Prostate gland (tissue), 2 donors: ENCODE data around the gene CAMKMT. TPM values are rescaled to one million over a fixed set of nuclear protein-coding genes. Genes with fewer than 3 reads are reported as not detected.

Experiments used
- DNase-seq: peaks from one replicate; pipeline ENCODE4 v3.0.0-alpha.2; 2019; ENCODE audit warnings: low spot score
- H3K27ac ChIP-seq, 2 donors: fragments of 200-600 bp; sonication (generic); 2 replicates each; pipeline ENCODE4 v1.5.1; 2017 to 2019
- H3K27me3 ChIP-seq: fragments of 200-600 bp; sonication (generic); replicated peaks from 2 replicates; pipeline ENCODE4 v1.5.1; 2019; ENCODE audit not compliant: insufficient read depth
- H3K36me3 ChIP-seq, 2 donors: fragments of 200-600 bp; sonication (generic); 1 replicate in 1 of 2; 2 replicates in 1 of 2; pipeline versions ENCODE4 v1.5.1 to v1.8.1; 2017 to 2019
- H3K4me1 ChIP-seq: fragments of 200-600 bp; sonication (generic); replicated peaks from 2 replicates; pipeline ENCODE4 v1.5.1; 2019
- H3K4me3 ChIP-seq, 2 donors: fragments of 200-600 bp; sonication (generic); 2 replicates each; pipeline ENCODE4 v1.5.1; 2017 to 2019
- H3K9me3 ChIP-seq: fragments of 200-600 bp; sonication (generic); 2 replicates; pipeline ENCODE4 v1.5.1; 2017
- CTCF ChIP-seq, 4 experiments: fragments of 200-600 bp in 2 of 4; fragments of 450-650 bp in 2 of 4; sonication (generic) in 2 of 4; IDR thresholded peaks; 1 replicate in 3 of 4; 2 replicates in 1 of 4; pipeline ENCODE4 v1.5.1; 2016 to 2019; ENCODE audit warnings: antibody characterized with exemption in 4 of 4, mild to moderate bottlenecking in 2 of 4, moderate library complexity in 2 of 4
- POLR2A ChIP-seq: fragments of 450-650 bp; IDR thresholded peaks from one replicate; pipeline ENCODE4 v1.6.1; 2016; ENCODE audit warnings: antibody characterized with exemption, mild to moderate bottlenecking
- POLR2AphosphoS5 ChIP-seq: sonication (generic); formaldehyde crosslinking; IDR thresholded peaks from one replicate; pipeline ENCODE4 v1.6.1; 2017; ENCODE audit warnings: antibody characterized with exemption
- WGBS: methylation state at CpG from one replicate; pipeline ENCODE4 v1.1.5; 2018; 5-methylcytosine and 5-hydroxymethylcytosine counted together
- intact Hi-C: fragments of 100-400 bp; cut with DNase I; formaldehyde crosslinking; loops from one replicate; pipeline ENCODE4 v1.14.2; 2022
- total RNA-seq, 2 donors: library from RNA; depleted of rRNA; stranded (reverse); fragments of >200 nt; gene quantifications; one replicate each; pipeline ENCODE4 v1.1.0, GENCODE V29; 2016

CAMKMT gene
- total RNA-seq, 2 donors from 2014 or later = 5.4 to 7.6 TPM

GRCh38 chr2:44805401-44806235 is 443.9 kb downstream of the CAMKMT start:
- no peaks in the 10 kb centered on the region for H3K9me3 ChIP-seq
- peaks cover 32% of the 10 kb centered on the region for H3K27me3 ChIP-seq
- TF ChIP-seq CTCF (IDR thresholded peaks at IDR 0.05) (no peak), POLR2AphosphoS5 (no peak), POLR2A (no peak)
- H3K36me3 ChIP-seq = no peaks in the 10 kb centered on the region
- intact Hi-C loops = no loop called here
- 13% methylated on average over 16 of the region's 16 CpGs for WGBS
- DNase-seq = no peak
- no peaks in the 10 kb centered on the region for H3K4me1 ChIP-seq
- no peak overlapping the region for H3K27ac ChIP-seq
- H3K4me3 ChIP-seq = no peak overlapping the region

GRCh38 chr2:44807201-44808025 is 445.7 kb downstream of the CAMKMT start:
- 14% methylated on average over 14 of the region's 14 CpGs for WGBS
- Histone ChIP-seq H3K27ac (no peak overlapping the region), H3K27me3 (peaks cover 17% of the 10 kb centered on the region), H3K36me3 (no peaks in the 10 kb centered on the region), H3K4me3 (no peak overlapping the region), H3K4me1 (no peaks in the 10 kb centered on the region), H3K9me3 (no peaks in the 10 kb centered on the region)
- intact Hi-C loops = no loop called here
- no peak for DNase-seq
- TF ChIP-seq POLR2A = no peak
- TF ChIP-seq CTCF (IDR thresholded peaks at IDR 0.05) = no peak
- no peak for TF ChIP-seq POLR2AphosphoS5

GRCh38 chr2:44810892-44811530 is 449.3 kb downstream of the CAMKMT start:
- Histone ChIP-seq H3K36me3 (no peaks in the 10 kb centered on the region), H3K9me3 (no peaks in the 10 kb centered on the region), H3K4me3 (no peak overlapping the region), H3K27ac (no peak overlapping the region), H3K4me1 (no peaks in the 10 kb centered on the region), H3K27me3 (peaks cover 7% of the 10 kb centered on the region)
- no peak for DNase-seq
- intact Hi-C loops = no loop called here
- 88% methylated on average over 22 of the region's 22 CpGs for WGBS
- TF ChIP-seq POLR2AphosphoS5 (no peak), CTCF (IDR thresholded peaks at IDR 0.05) (no peak), POLR2A (no peak)

GRCh38 chr2:44813165-44813564 is 451.4 kb downstream of the CAMKMT start:
- no peaks in the 10 kb centered on the region for H3K9me3 ChIP-seq
- H3K36me3 ChIP-seq = no peaks in the 10 kb centered on the region
- H3K27me3 ChIP-seq = no peaks in the 10 kb centered on the region
- no peak overlapping the region for H3K27ac ChIP-seq
- no peak for DNase-seq
- no peaks in the 10 kb centered on the region for H3K4me1 ChIP-seq
- no peak for TF ChIP-seq POLR2AphosphoS5
- H3K4me3 ChIP-seq = no peak overlapping the region
- WGBS = 68% methylated on average over 2 of the region's 2 CpGs
- intact Hi-C loops = no loop called here

GRCh38 chr2:44813658-44814057 is 451.9 kb downstream of the CAMKMT start:
- TF ChIP-seq POLR2A = no peak
- no peak for TF ChIP-seq POLR2AphosphoS5
- no peak for TF ChIP-seq CTCF (IDR thresholded peaks at IDR 0.05)
- WGBS = 71% methylated on average over 2 of the region's 2 CpGs
- no peaks in the 10 kb centered on the region for H3K9me3 ChIP-seq
- no peaks in the 10 kb centered on the region for H3K36me3 ChIP-seq
- intact Hi-C loops = no loop called here
- H3K4me3 ChIP-seq = no peak overlapping the region
- DNase-seq = no peak
- no peaks in the 10 kb centered on the region for H3K27me3 ChIP-seq
- H3K4me1 ChIP-seq = no peaks in the 10 kb centered on the region
- H3K27ac ChIP-seq = no peak overlapping the region
